Tibial nerve (tissue), 4 donors: ENCODE results near the gene ACBD3. TPM values are rescaled to one million over a fixed set of nuclear protein-coding genes. Genes with fewer than 3 reads are reported as not detected.

Source experiments
- DNase-seq, 2 donors: peaks; one replicate each; pipeline ENCODE4 v3.0.0-alpha.2; 2019; ENCODE audit warnings: low spot score in 2 of 2
- H3K27ac ChIP-seq, 4 donors: fragments of 200-600 bp; sonication (generic) in 3 of 4; one replicate each; pipeline ENCODE4 v1.5.1; 2017 to 2019; ENCODE audit warnings: mild to moderate bottlenecking in 1 of 4
- H3K27me3 ChIP-seq, 2 donors: fragments of 200-600 bp; sonication (generic) in 1 of 2; one replicate each; pipeline versions ENCODE4 v1.5.1 to v1.6.0; 2017 to 2019
- H3K36me3 ChIP-seq, 3 donors: fragments of 200-600 bp; sonication (generic); one replicate each; pipeline ENCODE4 v1.5.1; 2018 to 2019
- H3K4me1 ChIP-seq, 4 donors: fragments of 200-600 bp; sonication (generic) in 3 of 4; one replicate each; pipeline ENCODE4 v1.5.1; 2017 to 2019
- H3K4me3 ChIP-seq, 4 donors: fragments of 200-600 bp; sonication (generic) in 3 of 4; one replicate each; pipeline ENCODE4 v1.5.1; 2017 to 2019; ENCODE audit warnings: mild to moderate bottlenecking in 1 of 4, moderate library complexity in 1 of 4
- H3K9me3 ChIP-seq, 4 donors: fragments of 200-600 bp; sonication (generic) in 3 of 4; one replicate each; pipeline ENCODE4 v1.5.1; 2017 to 2019
- EP300 ChIP-seq, 2 donors: sonication (generic); formaldehyde crosslinking; IDR thresholded peaks; one replicate each; pipeline ENCODE4 v1.6.1; 2017; ENCODE audit warnings: antibody characterized with exemption in 2 of 2, mild to moderate bottlenecking in 1 of 2
- POLR2A ChIP-seq, 2 donors: fragments of 450-650 bp; IDR thresholded peaks; one replicate each; pipeline ENCODE4 v1.6.1; 2017; ENCODE audit warnings: antibody characterized with exemption in 2 of 2, mild to moderate bottlenecking in 2 of 2, moderate library complexity in 2 of 2
- WGBS, 2 donors: methylation state at CpG; one replicate each; pipeline ENCODE4 v1.1.5; 2018; 5-methylcytosine and 5-hydroxymethylcytosine counted together
- total RNA-seq, 4 donors: library from RNA; depleted of rRNA; stranded (reverse); fragments of >200 nt; gene quantifications; one replicate each; pipeline ENCODE4 v1.1.0, GENCODE V29; 2016
- TF ChIP-seq, protein P1 (sequence below), 5 experiments: fragments of 200-600 bp in 3 of 5; fragments of 450-650 bp in 2 of 5; sonication (generic) in 3 of 5; IDR thresholded peaks; one replicate each; pipeline ENCODE4 v1.5.1; 2016 to 2019; ENCODE audit warnings: antibody characterized with exemption in 5 of 5, mild to moderate bottlenecking in 3 of 5, moderate library complexity in 2 of 5

ACBD3 gene
- total RNA-seq, 4 donors from 2014 or later: 41.4 to 54.9 (median 45.4) TPM

DNA sequence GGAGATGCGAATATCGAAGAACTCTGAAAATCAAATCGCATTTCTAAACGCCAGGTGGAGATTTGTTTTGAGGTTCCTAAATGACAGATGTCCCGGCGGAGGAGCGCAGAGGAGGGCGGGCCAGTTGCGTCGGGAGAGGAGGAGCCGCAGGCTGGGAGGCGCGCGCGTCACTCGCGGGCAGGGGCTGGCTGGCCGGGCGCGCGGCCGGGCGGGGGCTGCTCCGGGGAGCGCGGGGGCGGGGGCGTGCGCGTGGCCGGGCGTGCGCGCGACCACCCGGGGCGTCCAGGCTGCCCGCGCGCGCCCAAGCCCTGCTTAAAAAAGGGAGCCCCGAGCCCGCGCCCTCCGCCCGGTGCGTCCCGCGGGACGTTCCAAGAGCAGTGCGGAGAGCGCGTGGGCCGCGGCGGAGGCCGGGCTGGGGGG lies 76.7 kb downstream of the ACBD3 start:
- Histone ChIP-seq H3K36me3 (no peaks in the 10 kb centered on the region), H3K4me1 (peaks cover 0 to 30% (median 17%) of the 10 kb centered on the region in 4 donors), H3K27ac (peak overlapping the region; percentile 94 to 99 (median 96)), H3K27me3 (no peaks in the 10 kb centered on the region), H3K4me3 (peak overlapping the region; percentile 52 to 92 (median 76)), H3K9me3 (no peaks in the 10 kb centered on the region)
- WGBS, 2 donors: 0 to 1% methylated on average over 7 to 32 of the region's 57 CpGs
- peak; percentile 75 to 81 for DNase-seq
- TF ChIP-seq POLR2A (IDR thresholded peaks at IDR 0.05) (peak in 1 of 2 donors; percentile 43), EP300 (IDR thresholded peaks at IDR 0.05) (no peak)
- TF ChIP-seq, protein P1, sequence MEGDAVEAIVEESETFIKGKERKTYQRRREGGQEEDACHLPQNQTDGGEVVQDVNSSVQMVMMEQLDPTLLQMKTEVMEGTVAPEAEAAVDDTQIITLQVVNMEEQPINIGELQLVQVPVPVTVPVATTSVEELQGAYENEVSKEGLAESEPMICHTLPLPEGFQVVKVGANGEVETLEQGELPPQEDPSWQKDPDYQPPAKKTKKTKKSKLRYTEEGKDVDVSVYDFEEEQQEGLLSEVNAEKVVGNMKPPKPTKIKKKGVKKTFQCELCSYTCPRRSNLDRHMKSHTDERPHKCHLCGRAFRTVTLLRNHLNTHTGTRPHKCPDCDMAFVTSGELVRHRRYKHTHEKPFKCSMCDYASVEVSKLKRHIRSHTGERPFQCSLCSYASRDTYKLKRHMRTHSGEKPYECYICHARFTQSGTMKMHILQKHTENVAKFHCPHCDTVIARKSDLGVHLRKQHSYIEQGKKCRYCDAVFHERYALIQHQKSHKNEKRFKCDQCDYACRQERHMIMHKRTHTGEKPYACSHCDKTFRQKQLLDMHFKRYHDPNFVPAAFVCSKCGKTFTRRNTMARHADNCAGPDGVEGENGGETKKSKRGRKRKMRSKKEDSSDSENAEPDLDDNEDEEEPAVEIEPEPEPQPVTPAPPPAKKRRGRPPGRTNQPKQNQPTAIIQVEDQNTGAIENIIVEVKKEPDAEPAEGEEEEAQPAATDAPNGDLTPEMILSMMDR (IDR thresholded peaks at IDR 0.05): peak in 1 of 5 experiments; percentile 56

DNA sequence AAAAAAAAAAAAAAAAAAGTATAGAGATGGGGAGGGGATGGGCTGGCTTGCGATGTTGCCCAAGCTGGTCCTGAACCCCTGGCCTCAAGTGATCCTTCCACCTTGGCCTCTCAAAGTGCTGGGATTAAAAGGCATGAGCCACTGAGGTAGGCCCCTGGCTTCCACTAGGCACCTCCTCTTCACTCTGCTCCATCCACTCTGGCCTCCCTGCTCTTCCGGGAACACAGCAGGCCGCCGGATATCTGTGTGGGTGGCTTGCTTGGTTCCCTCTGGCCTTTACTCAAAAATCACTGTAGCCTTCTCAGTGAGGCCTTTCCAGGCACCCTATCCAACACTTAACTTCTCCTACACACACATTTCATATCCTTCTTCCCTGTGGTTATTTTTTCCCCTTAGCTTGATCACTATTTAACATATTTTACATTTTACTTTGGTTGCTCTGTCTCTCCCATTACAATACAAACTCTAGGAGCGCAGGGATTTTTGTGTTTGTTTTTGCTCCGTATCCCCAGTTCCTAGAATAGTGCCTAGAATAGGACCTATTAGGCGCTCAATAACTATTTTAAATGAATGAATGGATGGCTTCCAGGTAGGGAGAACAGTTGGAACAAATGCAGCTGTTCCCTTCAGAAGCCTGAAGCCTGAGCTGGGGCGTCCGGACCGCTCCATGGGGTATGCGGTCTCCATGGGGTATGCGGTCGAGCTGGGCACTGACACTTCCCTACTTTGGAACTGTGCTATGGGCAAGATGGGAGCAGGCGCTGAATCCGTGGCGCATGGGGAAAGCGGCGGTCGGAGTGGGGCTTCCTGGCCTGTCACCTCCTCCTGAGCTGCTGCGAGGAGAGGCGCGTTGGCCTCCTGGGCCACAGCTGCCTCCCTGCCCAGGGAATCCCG lies 77.4 kb downstream of the ACBD3 start:
- no peaks in the 10 kb centered on the region for H3K9me3 ChIP-seq
- TF ChIP-seq POLR2A (IDR thresholded peaks at IDR 0.05) (no peak), EP300 (IDR thresholded peaks at IDR 0.05) (peak in 1 of 2 donors; percentile 45)
- TF ChIP-seq, protein P1 (IDR thresholded peaks at IDR 0.05): no peak
- H3K27me3 ChIP-seq: no peaks in the 10 kb centered on the region
- 11 to 14% methylated on average over 20 to 23 of the region's 23 CpGs for WGBS, 2 donors
- peak in 1 of 2 donors; percentile 19 for DNase-seq
- H3K4me3 ChIP-seq: peak overlapping the region; percentile 52 to 92 (median 76)
- H3K4me1 ChIP-seq: peaks cover 0 to 30% (median 17%) of the 10 kb centered on the region in 4 donors
- peak overlapping the region; percentile 78 to 99 (median 95) for H3K27ac ChIP-seq
- H3K36me3 ChIP-seq: no peaks in the 10 kb centered on the region

DNA sequence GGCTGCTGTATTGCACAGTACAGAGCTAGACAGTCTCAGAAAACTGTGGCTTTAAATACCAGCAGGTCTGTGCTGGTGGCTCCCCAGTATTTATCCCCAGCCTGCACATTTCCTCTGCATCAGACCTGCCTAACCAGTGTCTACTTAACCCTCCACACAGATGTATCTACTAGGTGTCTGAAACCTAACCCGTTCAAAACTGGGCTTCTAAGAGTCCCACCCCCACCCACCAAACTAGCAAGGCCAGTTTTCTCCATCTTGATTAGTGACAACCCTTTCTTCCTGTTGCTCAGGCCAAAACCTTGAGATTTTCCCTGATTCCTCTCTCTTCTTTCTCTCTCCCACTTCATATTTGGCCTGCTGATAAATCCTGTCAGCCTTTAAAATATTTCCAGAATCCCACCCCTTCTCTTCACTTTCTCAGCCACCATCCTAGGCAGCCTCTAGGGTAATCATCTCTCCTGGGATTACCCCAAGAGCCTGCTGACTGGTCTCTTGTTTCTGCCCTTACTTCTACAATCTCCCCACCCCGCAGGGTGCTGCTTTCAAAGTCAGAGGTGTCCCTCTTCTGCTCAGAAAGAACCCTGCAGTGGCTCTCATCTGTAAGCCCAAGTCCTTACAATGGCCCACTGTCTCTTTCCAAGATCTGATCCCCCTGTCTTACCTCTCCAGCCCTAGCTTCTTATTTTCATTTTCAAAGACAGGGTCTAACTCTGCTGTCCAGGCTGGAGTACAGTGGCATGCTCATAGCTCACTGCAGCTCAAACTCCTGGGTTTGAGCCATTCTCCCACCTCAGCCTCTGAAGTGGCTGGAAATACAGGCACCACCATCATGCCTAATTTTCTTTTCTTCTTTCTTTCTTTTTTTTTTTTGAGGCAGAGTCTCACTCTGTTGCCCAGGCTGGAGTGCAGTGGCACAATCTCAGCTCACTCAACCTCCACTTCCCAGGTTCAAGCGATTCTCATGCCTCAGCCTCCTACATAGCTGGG lies 78.8 kb downstream of the ACBD3 start:
- H3K4me1 ChIP-seq: peaks cover 0 to 30% (median 17%) of the 10 kb centered on the region in 4 donors
- no peak overlapping the region for H3K4me3 ChIP-seq
- peak overlapping the region in 2 of 4 donors; percentile 94 to 99 for H3K27ac ChIP-seq
- TF ChIP-seq EP300 (IDR thresholded peaks at IDR 0.05): no peak
- TF ChIP-seq, protein P1 (IDR thresholded peaks at IDR 0.05): no peak
- H3K36me3 ChIP-seq: no peaks in the 10 kb centered on the region
- 76% methylated on average over 3 of the region's 3 CpGs for WGBS, 2 donors
- H3K27me3 ChIP-seq: no peaks in the 10 kb centered on the region
- H3K9me3 ChIP-seq: no peaks in the 10 kb centered on the region
- no peak for DNase-seq

- Histone ChIP-seq H3K4me1 (peaks cover 0 to 27% (median 4%) of the 10 kb centered on the region in 4 donors), H3K27ac (no peak overlapping the region), H3K4me3 (no peak overlapping the region), H3K27me3 (no peaks in the 10 kb centered on the region), H3K36me3 (no peaks in the 10 kb centered on the region), H3K9me3 (no peaks in the 10 kb centered on the region)
- TF ChIP-seq EP300 (IDR thresholded peaks at IDR 0.05) (no peak), POLR2A (IDR thresholded peaks at IDR 0.05) (no peak)
- TF ChIP-seq, protein P1 (IDR thresholded peaks at IDR 0.05): no peak
- DNase-seq: no peak
- 61 to 74% methylated on average over 8 of the region's 8 CpGs for WGBS, 2 donors
Measured at GRCh38 chr1:226104671-226105121, 81.8 kb downstream of the ACBD3 start.
